Stimulated activated CD4-positive, alpha-beta T cell treated with anti-CD3 and anti-CD28 coated beads, Interleukin-15, amount 100 ng/mL, for 1 hour (primary cell): ENCODE measurements around the gene TLCD1.

ENCODE experiments used
- DNase-seq, 2 donors: peaks; one replicate each; pipeline ENCODE4 v3.0.0-alpha.2; 2020; ENCODE audit warnings: low read depth in 1 of 2, low spot score in 1 of 2

TLCD1 gene

GRCh38 chr17:28689011-28689410 lies 37.0 kb downstream of the TLCD1 start:
- no peak for DNase-seq

GRCh38 chr17:28688481-28688880 lies 37.6 kb downstream of the TLCD1 start:
- no peak for DNase-seq

GRCh38 chr17:28686296-28686695 lies 39.7 kb downstream of the TLCD1 start:
- no peak for DNase-seq

- no peak for DNase-seq
Observed at GRCh38 chr17:28685366-28685765, 40.7 kb downstream of the TLCD1 start.

GRCh38 chr17:28684963-28685362 lies 41.1 kb downstream of the TLCD1 start:
- DNase-seq, result no peak

- no peak for DNase-seq
Observed at GRCh38 chr17:28682655-28683054, 43.4 kb downstream of the TLCD1 start.

GRCh38 chr17:28675980-28676379 lies 50.1 kb downstream of the TLCD1 start:
- no peak for DNase-seq

- no peak for DNase-seq
Observed at GRCh38 chr17:28675490-28675889, 50.5 kb downstream of the TLCD1 start.
